ENCODE results near the gene PTCD1. TPM values are rescaled to one million over a fixed set of nuclear protein-coding genes. Genes with fewer than 3 reads are reported as not detected.

PTCD1 gene, protein sequence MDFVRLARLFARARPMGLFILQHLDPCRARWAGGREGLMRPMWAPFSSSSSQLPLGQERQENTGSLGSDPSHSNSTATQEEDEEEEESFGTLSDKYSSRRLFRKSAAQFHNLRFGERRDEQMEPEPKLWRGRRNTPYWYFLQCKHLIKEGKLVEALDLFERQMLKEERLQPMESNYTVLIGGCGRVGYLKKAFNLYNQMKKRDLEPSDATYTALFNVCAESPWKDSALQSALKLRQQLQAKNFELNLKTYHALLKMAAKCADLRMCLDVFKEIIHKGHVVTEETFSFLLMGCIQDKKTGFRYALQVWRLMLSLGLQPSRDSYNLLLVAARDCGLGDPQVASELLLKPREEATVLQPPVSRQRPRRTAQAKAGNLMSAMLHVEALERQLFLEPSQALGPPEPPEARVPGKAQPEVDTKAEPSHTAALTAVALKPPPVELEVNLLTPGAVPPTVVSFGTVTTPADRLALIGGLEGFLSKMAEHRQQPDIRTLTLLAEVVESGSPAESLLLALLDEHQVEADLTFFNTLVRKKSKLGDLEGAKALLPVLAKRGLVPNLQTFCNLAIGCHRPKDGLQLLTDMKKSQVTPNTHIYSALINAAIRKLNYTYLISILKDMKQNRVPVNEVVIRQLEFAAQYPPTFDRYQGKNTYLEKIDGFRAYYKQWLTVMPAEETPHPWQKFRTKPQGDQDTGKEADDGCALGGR
- polyA plus RNA-seq = 5.5 TPM

DNA sequence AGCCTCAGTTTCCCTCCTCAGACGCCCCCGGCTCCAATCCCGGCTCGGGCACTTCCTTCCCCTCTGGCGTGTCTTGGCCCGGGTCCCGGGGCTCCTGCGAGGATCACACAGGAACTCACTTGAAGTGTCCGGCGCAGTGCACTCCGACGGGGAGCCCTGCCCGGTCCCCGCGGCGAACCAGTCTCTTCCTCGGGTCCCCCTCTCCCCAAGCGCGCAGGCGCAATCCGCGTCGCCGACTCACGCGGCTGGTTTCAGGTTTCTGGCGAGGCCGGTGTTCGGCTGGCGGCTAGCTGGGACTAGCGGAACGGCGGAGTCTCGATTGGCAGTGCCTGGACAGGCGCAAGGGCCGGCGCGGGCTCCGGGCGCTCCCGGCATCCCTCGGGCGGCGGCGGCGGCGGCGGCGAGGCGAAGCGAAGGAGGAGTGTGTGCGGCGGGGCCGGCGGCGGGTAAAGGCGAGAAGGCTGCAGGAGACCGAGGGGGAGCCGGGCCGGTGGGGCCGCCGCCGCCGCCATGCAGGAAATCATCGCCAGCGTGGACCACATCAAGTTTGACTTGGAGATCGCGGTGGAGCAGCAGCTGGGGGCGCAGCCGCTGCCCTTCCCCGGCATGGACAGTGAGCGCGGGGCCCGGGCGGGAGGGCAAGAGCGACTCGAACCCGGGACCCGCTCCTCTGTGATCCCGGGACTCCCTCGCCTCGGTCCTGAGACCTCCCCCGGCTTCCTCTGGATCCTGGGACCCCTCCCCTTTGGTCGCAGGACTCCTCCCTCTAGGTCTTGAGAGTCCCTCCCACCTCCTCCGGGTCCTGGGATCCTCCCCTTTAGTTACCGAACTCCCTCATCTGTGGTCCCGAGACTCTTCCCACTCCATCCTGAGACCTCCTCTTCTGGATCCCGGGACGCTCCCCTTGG is at the start of gene PTCD1, which contains the start of gene CPSF4:
Gene PTCD1 (minus strand): TSS at position 226 of the 908 bp plus-strand sequence. CDS start 3,556 bp downstream, outside the sequence.
Gene CPSF4 (plus strand): TSS at position 371 of the 908 bp plus-strand sequence. CDS start 140 bp downstream, at position 511.
- Mint-ChIP-seq H3K27me3 (no peaks in the 10 kb centered on the region), H3K4me1 (peaks cover 4 to 27% (median 24%) of the 10 kb centered on the region in 3 donors), H3K36me3 (no peaks in the 10 kb centered on the region), H3K27ac (peak within 1 kb of the TSS; percentile 72 to 97 (median 90)), H3K9me3 (no peaks in the 10 kb centered on the region), H3K4me3 (peak within 1 kb of the TSS; percentile 96 to 99 (median 96))

DNA sequence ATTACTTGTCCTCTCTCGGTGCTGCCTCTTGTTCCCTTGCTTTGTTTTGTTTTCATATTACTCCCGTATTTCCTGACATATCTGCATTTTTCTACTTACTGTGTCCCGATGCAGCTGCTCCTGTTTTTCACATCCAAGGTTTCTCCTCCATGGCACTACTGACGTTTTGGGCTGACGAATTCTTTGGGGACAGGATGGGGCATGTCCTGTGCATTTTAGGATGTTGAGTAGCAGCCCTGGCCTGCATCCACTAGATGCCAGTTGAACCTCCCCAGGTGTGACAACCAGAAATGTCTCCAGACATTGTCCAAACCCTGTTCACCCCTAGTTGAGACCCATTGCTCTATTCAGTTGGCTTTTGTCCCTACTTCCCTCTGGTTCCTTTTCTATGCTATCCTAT is 46.5 kb upstream of the PTCD1 start:
- Mint-ChIP-seq H3K36me3 (peaks cover 3% of the 10 kb centered on the region), H3K4me1 (peaks cover 0 to 2% (median 1%) of the 10 kb centered on the region in 3 donors), H3K9me3 (no peaks in the 10 kb centered on the region), H3K27ac (peak overlapping the region in 1 of 3 donors; percentile 69), H3K4me3 (no peak overlapping the region), H3K27me3 (no peaks in the 10 kb centered on the region)

- Mint-ChIP-seq H3K27ac (peak overlapping the region in 2 of 3 donors; percentile 59 to 86), H3K36me3 (no peaks in the 10 kb centered on the region), H3K27me3 (no peaks in the 10 kb centered on the region), H3K9me3 (no peaks in the 10 kb centered on the region), H3K4me1 (peaks cover 10 to 22% (median 15%) of the 10 kb centered on the region in 3 donors), H3K4me3 (peak overlapping the region in 2 of 4 donors; percentile 45 to 58)
Observed at GRCh38 chr7:99478464-99479440, 40.2 kb upstream of the PTCD1 start.

- Mint-ChIP-seq H3K4me3 (no peak overlapping the region), H3K27ac (peak overlapping the region in 1 of 3 donors; percentile 41), H3K36me3 (no peaks in the 10 kb centered on the region), H3K4me1 (peaks cover 22 to 31% (median 26%) of the 10 kb centered on the region in 3 donors), H3K27me3 (peaks cover 1% of the 10 kb centered on the region), H3K9me3 (peaks cover 0 to 1% (median 0%) of the 10 kb centered on the region in 3 donors)
Observed at GRCh38 chr7:99476107-99476506, 37.5 kb upstream of the PTCD1 start.

DNA sequence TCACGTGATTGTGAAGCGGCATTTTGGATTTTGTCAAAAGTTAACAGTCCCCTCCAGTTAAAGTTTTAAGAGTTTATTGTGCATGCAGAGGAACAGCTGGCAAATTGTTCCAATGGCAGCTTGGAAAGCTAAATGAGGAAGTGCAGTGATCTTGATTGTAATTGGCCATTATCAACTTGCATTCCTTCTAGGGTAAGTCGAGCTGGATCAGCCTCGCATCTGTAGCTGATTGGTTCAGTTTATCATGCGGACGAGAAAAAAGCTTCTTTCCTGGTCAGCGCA is 34.7 kb upstream of the PTCD1 start:
- Mint-ChIP-seq H3K36me3 (no peaks in the 10 kb centered on the region), H3K27me3 (peaks cover 3% of the 10 kb centered on the region), H3K9me3 (peaks cover 0 to 1% (median 0%) of the 10 kb centered on the region in 3 donors), H3K4me1 (peaks cover 15 to 23% (median 20%) of the 10 kb centered on the region in 3 donors), H3K27ac (peak overlapping the region; percentile 95 to 98 (median 97)), H3K4me3 (peak overlapping the region; percentile 93 to 100 (median 100))

- Mint-ChIP-seq H3K27me3 (peaks cover 3% of the 10 kb centered on the region), H3K4me1 (peaks cover 11 to 19% (median 17%) of the 10 kb centered on the region in 3 donors), H3K36me3 (no peaks in the 10 kb centered on the region), H3K4me3 (peak within 1 kb of the TSS; percentile 93 to 100 (median 100)), H3K27ac (peak within 1 kb of the TSS; percentile 95 to 98 (median 97)), H3K9me3 (peaks cover 0 to 1% (median 0%) of the 10 kb centered on the region in 3 donors)
Observed at GRCh38 chr7:99472561-99473314, 34.1 kb upstream of the PTCD1 start, which contains the start of gene ZNF789. Gene ZNF789 (plus strand): TSS chr7:99472890. CDS start chr7:99476457, 3,567 bp downstream.

- Mint-ChIP-seq H3K4me1 (peaks cover 20 to 22% (median 20%) of the 10 kb centered on the region in 3 donors), H3K4me3 (peak overlapping the region in 2 of 4 donors; percentile 60 to 99), H3K9me3 (peaks cover 0 to 1% (median 0%) of the 10 kb centered on the region in 3 donors), H3K27me3 (peaks cover 3% of the 10 kb centered on the region), H3K36me3 (peaks cover 3% of the 10 kb centered on the region), H3K27ac (peak overlapping the region in 2 of 3 donors; percentile 26 to 94)
Observed at GRCh38 chr7:99469381-99470065, 30.9 kb upstream of the PTCD1 start.

DNA sequence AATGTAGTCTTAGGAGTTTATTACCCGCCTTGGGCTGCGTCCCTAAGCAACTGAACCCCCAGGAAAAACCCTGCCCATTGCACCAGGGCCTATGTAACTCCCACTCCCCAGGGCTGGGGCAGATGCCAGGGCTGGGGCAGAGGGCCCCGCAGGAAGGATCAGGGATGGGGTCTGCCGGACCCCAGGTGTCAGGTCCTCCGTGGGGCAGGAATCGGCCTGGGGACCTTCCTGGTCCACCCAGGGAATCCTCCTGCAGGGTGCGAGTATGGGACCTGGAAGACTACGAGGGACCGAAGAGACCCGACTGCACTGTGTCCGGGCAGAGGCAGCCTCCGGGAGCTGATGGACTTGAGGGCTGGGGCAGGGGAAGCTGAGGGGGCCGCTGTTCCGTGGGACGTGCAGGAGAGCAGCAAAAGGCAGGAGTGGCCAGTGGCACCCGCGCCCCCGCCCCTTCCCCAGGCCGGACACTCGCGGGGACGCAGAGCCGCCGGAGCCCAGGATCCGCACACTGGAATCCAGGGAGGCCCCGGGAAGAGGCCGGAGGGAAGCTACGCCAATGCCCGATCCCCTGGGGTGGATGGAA is 29.8 kb upstream of the PTCD1 start:
- peaks cover 22 to 25% (median 22%) of the 10 kb centered on the region in 3 donors for H3K4me1 Mint-ChIP-seq
- H3K9me3 Mint-ChIP-seq = peaks cover 0 to 1% (median 0%) of the 10 kb centered on the region in 3 donors
- H3K27me3 Mint-ChIP-seq = peaks cover 3% of the 10 kb centered on the region
- H3K27ac Mint-ChIP-seq = no peak overlapping the region
- peak overlapping the region in 1 of 4 donors; percentile 61 for H3K4me3 Mint-ChIP-seq
- peaks cover 5% of the 10 kb centered on the region for H3K36me3 Mint-ChIP-seq

DNA sequence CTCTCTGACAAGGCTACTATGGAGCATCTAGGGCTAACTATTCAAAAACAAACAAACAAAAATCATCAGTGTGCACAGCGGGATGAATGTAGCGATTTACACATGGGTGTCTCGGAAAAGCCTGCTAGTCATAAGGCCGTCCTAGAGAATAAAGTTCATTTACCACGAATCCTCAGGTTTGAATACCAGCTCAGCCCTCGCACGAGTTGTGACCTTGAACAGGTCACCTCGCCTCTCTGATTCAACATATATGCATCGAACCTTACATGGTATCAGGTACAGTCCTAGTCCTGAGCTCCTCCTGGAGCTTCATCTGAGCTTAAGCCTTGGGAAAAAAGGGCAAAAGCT is 26.8 kb upstream of the PTCD1 start:
- peak overlapping the region; percentile 89 to 98 (median 94) for H3K4me3 Mint-ChIP-seq
- H3K27ac Mint-ChIP-seq = peak overlapping the region; percentile 75 to 96 (median 87)
- H3K27me3 Mint-ChIP-seq = no peaks in the 10 kb centered on the region
- peaks cover 15 to 17% (median 15%) of the 10 kb centered on the region in 3 donors for H3K4me1 Mint-ChIP-seq
- H3K36me3 Mint-ChIP-seq = peaks cover 8% of the 10 kb centered on the region
- H3K9me3 Mint-ChIP-seq = no peaks in the 10 kb centered on the region

- no peaks in the 10 kb centered on the region for H3K9me3 Mint-ChIP-seq
- H3K27ac Mint-ChIP-seq = no peak overlapping the region
- H3K27me3 Mint-ChIP-seq = no peaks in the 10 kb centered on the region
- peaks cover 14 to 25% (median 19%) of the 10 kb centered on the region in 3 donors for H3K4me1 Mint-ChIP-seq
- peaks cover 7% of the 10 kb centered on the region for H3K36me3 Mint-ChIP-seq
- peak overlapping the region in 1 of 4 donors; percentile 53 for H3K4me3 Mint-ChIP-seq
Observed at GRCh38 chr7:99461221-99461620, 22.6 kb upstream of the PTCD1 start.

DNA sequence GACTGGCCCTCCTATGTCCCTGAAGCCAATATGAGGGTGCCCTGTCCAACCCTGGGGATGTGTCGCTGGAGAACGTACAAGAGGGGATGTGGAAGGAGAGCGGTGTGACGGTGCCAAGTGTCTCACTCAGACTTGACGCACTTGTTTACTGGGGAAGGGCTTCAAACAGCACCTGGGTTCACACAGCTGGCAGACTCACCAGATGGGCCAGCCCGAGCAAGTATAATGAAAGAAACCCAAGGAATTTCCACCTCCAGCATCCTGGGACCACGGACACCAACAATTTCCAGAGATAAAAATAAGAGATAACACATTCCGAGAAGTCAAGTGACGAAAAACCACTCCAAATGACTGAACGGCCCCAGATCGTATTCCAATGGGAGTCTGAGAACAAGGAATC is 22.1 kb upstream of the PTCD1 start:
- no peaks in the 10 kb centered on the region for H3K27me3 Mint-ChIP-seq
- H3K27ac Mint-ChIP-seq = no peak overlapping the region
- H3K9me3 Mint-ChIP-seq = no peaks in the 10 kb centered on the region
- peaks cover 10 to 22% (median 15%) of the 10 kb centered on the region in 3 donors for H3K4me1 Mint-ChIP-seq
- peaks cover 7% of the 10 kb centered on the region for H3K36me3 Mint-ChIP-seq
- peak overlapping the region in 1 of 4 donors; percentile 66 for H3K4me3 Mint-ChIP-seq

GRCh38 chr7:99459087-99459486 is 20.5 kb upstream of the PTCD1 start:
- peak overlapping the region in 2 of 3 donors; percentile 16 to 45 for H3K27ac Mint-ChIP-seq
- H3K4me1 Mint-ChIP-seq = peaks cover 2 to 16% (median 11%) of the 10 kb centered on the region in 3 donors
- H3K27me3 Mint-ChIP-seq = no peaks in the 10 kb centered on the region
- peak overlapping the region in 1 of 4 donors; percentile 27 for H3K4me3 Mint-ChIP-seq
- H3K9me3 Mint-ChIP-seq = no peaks in the 10 kb centered on the region
- H3K36me3 Mint-ChIP-seq = peaks cover 5% of the 10 kb centered on the region
